HL-60 (cell line): ENCODE results near the gene NHERF2.
"Not testable (repeated sequence)": the region's sequence is repeated elsewhere in the genome, so short reads cannot be mapped to it uniquely, and the experiment has no call there.

ENCODE experiments used
- DNase-seq, 2 experiments: peaks; one replicate each; pipeline ENCODE4 v3.0.0-alpha.2; 2010 to 2020; ENCODE audit warnings: low read depth in 1 of 2, low spot score in 1 of 2
- H3K27ac ChIP-seq: fragments of 250-450 bp; sonication (Bioruptor Pico); replicated peaks from 2 replicates; pipeline ENCODE4 v1.5.1; 2020; ENCODE audit warnings: mild to moderate bottlenecking, moderate library complexity
- H3K27me3 ChIP-seq: fragments of 250-450 bp; sonication (Bioruptor Pico); 2 replicates; pipeline ENCODE4 v1.5.1; 2021; ENCODE audit warnings: mild to moderate bottlenecking, moderate library complexity; ENCODE audit not compliant: insufficient read depth, poor library complexity, severe bottlenecking
- H3K4me3 ChIP-seq: replicated peaks from 2 replicates; pipeline ENCODE4 v1.5.1; 2011; ENCODE audit warnings: mild to moderate bottlenecking, control low read depth, low read length; ENCODE audit not compliant: insufficient read depth
- GABPA ChIP-seq: IDR thresholded peaks from 2 replicates; pipeline ENCODE4 v1.6.1; 2012; ENCODE audit warnings: low read depth
- POLR2AphosphoS5 ChIP-seq: IDR thresholded peaks from 2 replicates; pipeline ENCODE4 v1.6.1; 2012; ENCODE audit warnings: low read depth
- SPI1 ChIP-seq: IDR thresholded peaks from 2 replicates; pipeline ENCODE4 v1.6.1; 2012; ENCODE audit warnings: low read depth, mild to moderate bottlenecking, borderline replicate concordance
- TF ChIP-seq, protein P1 (sequence below): IDR thresholded peaks from one replicate; pipeline ENCODE4 v1.5.1; 2011; ENCODE audit warnings: low read length, control low read depth, inconsistent platforms; ENCODE audit not compliant: insufficient read depth
- TF ChIP-seq, protein P2 (sequence below): IDR thresholded peaks from 2 replicates; pipeline ENCODE4 v1.6.1; 2012; ENCODE audit warnings: low read depth; ENCODE audit not compliant: insufficient replicate concordance

NHERF2 gene

GRCh38 chr16:2031081-2031577 is 4.4 kb downstream of the NHERF2 start:
- Histone ChIP-seq H3K27ac (no peak overlapping the region), H3K27me3 (peaks cover 24% of the 10 kb centered on the region), H3K4me3 (no peak overlapping the region)
- DNase-seq = no peak
- TF ChIP-seq, protein P1, sequence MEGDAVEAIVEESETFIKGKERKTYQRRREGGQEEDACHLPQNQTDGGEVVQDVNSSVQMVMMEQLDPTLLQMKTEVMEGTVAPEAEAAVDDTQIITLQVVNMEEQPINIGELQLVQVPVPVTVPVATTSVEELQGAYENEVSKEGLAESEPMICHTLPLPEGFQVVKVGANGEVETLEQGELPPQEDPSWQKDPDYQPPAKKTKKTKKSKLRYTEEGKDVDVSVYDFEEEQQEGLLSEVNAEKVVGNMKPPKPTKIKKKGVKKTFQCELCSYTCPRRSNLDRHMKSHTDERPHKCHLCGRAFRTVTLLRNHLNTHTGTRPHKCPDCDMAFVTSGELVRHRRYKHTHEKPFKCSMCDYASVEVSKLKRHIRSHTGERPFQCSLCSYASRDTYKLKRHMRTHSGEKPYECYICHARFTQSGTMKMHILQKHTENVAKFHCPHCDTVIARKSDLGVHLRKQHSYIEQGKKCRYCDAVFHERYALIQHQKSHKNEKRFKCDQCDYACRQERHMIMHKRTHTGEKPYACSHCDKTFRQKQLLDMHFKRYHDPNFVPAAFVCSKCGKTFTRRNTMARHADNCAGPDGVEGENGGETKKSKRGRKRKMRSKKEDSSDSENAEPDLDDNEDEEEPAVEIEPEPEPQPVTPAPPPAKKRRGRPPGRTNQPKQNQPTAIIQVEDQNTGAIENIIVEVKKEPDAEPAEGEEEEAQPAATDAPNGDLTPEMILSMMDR = no peak
- TF ChIP-seq GABPA = no peak
- TF ChIP-seq POLR2AphosphoS5 = no peak
- no peak for TF ChIP-seq SPI1
- TF ChIP-seq, protein P2, sequence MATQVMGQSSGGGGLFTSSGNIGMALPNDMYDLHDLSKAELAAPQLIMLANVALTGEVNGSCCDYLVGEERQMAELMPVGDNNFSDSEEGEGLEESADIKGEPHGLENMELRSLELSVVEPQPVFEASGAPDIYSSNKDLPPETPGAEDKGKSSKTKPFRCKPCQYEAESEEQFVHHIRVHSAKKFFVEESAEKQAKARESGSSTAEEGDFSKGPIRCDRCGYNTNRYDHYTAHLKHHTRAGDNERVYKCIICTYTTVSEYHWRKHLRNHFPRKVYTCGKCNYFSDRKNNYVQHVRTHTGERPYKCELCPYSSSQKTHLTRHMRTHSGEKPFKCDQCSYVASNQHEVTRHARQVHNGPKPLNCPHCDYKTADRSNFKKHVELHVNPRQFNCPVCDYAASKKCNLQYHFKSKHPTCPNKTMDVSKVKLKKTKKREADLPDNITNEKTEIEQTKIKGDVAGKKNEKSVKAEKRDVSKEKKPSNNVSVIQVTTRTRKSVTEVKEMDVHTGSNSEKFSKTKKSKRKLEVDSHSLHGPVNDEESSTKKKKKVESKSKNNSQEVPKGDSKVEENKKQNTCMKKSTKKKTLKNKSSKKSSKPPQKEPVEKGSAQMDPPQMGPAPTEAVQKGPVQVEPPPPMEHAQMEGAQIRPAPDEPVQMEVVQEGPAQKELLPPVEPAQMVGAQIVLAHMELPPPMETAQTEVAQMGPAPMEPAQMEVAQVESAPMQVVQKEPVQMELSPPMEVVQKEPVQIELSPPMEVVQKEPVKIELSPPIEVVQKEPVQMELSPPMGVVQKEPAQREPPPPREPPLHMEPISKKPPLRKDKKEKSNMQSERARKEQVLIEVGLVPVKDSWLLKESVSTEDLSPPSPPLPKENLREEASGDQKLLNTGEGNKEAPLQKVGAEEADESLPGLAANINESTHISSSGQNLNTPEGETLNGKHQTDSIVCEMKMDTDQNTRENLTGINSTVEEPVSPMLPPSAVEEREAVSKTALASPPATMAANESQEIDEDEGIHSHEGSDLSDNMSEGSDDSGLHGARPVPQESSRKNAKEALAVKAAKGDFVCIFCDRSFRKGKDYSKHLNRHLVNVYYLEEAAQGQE = no peak

GRCh38 chr16:2032285-2033056 is 5.8 kb downstream of the NHERF2 start:
- Histone ChIP-seq H3K27ac (no peak overlapping the region), H3K4me3 (no peak overlapping the region)

DNA sequence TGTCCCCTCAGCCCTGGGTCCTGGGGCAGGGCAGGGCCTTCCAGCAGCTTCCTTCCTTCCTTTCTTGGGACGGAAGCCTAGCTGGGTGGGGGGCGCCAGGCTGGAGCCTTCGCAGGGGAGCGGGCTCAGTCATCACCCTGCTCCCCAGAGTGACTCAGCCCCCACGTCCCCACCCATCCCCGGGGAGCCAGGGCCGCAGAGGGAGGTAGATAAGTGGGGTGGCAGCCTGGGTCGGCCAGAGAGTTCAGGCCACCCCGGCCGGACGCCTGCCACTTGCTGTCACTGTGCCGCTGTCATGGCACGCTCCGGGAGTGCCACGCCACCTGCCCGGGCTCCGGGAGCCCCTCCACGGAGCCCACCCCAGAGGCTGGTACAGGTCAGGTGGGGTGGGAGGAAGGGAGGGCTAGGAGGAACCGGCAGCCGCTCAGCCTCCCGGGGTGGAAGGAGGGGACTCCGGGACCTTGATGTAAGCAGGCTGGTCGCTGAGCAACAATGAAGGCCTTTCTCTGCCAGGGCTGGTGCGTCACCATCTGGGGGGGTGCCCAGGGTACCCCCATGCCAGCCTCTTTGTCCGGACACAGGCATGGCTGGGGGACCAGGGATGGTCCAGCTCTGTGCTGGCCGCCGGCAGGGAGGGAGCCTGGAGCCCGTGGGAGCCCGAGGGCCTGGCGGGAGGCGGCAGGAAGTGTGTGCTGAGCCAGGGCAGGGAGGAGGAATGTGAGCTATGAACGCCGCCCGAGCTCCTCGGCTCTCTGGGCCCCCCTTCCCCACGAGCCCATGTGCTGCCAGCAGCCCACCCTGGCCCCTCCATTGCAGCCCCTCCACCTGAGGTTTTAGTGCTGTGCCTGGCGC is 6.6 kb downstream of the NHERF2 start:
- peaks cover 9% of the 10 kb centered on the region for H3K27me3 ChIP-seq
- H3K27ac ChIP-seq = no peak overlapping the region
- DNase-seq = no peak
- TF ChIP-seq, protein P1 = no peak
- no peak for TF ChIP-seq SPI1
- TF ChIP-seq POLR2AphosphoS5 = no peak
- TF ChIP-seq, protein P2 = no peak
- TF ChIP-seq GABPA = no peak
- no peak overlapping the region for H3K4me3 ChIP-seq

More at GRCh38 chr16:2032285-2033056, 5.8 kb downstream of the NHERF2 start:
- no peak for DNase-seq
- peaks cover 17% of the 10 kb centered on the region for H3K27me3 ChIP-seq
- TF ChIP-seq, protein P1 = no peak
- TF ChIP-seq POLR2AphosphoS5 = no peak
- TF ChIP-seq, protein P2 = no peak
- no peak for TF ChIP-seq SPI1

GRCh38 chr16:2033909-2034695 is 7.4 kb downstream of the NHERF2 start:
- DNase-seq, H3K27me3 ChIP-seq, H3K4me3 ChIP-seq, H3K27ac ChIP-seq: not testable (repeated sequence)
